Limb (tissue), 2 donors: ENCODE data around the gene RAN.
"Not testable (repeated sequence)": the region's sequence is repeated elsewhere in the genome, so short reads cannot be mapped to it uniquely, and the experiment has no call there.

ENCODE experiments used
- DNase-seq, 2 donors: peaks; one replicate each; pipeline ENCODE4 v3.0.0-alpha.2; 2016; ENCODE audit errors: extremely low spot score in 2 of 2

RAN gene

DNA sequence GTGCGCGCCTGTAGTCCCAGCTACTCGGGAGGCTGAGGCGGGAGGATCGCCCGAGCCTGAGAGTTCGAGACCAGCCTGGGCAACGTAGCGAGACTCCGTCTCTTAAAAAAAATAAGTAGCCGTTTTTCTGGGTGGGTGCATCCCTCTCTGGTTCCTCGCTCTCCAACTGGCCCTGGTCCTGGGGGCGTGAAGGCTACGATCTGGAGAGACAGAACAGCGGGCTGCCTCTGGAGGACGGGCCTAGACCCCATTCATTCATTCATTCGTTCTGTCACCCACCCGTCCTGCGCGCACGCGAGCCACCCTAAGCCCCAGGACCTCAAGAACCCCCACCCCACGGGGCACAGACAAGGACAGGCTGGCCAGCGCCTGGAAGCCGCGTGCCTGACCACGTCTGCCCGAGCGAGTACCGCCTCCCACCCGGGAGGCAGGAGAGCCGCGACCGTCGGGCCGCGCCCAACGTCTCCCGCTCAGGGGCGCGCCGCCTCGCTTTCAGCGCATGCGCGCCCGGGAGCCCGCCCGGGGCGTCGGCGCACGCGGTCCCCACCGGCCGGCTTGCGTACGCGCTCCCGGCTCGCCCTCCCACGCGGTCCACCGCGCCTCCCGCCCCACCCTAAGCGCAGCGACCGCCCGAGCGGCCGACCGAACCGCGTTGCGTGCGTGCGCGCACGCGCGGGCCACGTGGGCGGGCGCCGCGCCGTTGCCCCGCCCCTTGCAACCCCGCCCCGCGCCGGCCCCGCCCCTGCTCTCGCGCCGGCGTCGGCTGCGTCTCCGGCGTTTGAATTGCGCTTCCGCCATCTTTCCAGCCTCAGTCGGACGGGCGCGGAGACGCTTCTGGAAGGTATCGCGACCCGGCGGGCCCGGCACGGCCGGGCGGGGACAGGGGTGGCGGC is at the start of gene RAN:
Gene RAN, plus strand, starts transcription at position 781 of the 893 bp plus-strand sequence. CDS start 528 bp downstream, outside the sequence.
- peak; percentile 93 to 95 for DNase-seq

DNA sequence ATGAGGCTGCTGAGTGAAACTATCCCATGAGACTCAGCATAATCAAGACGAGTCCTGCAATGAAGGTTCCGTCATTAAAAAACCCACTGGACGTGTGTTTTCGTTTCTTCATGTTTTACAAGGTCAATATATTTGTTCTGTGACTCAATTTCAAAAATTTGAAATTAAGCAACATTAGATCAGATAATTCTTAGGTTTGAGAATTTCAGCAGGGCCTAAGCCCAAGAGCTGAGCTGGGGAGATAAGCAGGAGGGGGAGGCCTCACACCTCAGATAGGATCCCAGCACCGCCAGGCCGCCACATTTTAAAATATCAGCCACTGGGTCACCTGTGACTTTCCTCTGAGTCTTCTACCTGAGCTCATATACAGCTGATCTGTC is 46.1 kb upstream of the RAN start:
- DNase-seq, result no peak

DNA sequence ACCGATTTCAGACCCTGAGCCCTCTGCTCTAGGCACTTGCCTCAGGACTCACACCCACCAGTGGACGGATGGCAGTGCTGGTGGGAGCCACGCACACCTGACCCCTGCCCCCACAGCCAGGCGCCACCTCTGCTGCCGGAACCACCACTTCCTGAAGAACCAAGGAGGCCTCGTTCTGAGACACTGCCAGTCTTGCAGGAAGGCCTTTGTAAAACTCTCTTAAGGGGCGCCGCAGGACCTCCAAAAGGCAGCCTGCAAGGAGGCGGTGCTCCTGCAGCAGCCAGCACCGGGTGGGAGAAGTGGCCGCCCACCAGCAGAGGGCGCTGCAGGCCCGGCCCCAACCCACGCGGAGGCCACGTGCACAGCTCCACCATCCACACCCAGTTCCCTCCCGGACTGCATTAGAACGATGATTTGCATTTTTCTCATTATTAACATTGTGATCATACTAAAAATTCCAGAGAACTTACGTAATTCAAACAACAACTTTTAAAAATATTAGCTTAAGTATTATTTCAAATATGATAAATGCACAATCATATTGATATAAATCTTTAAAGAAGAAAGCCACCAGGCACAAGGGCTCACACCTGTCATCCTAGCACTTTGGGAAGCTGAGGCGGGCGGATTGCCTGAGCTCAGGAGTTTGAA is 45.6 kb upstream of the RAN start:
- DNase-seq, result peak in 1 of 2 donors; percentile 62

DNA sequence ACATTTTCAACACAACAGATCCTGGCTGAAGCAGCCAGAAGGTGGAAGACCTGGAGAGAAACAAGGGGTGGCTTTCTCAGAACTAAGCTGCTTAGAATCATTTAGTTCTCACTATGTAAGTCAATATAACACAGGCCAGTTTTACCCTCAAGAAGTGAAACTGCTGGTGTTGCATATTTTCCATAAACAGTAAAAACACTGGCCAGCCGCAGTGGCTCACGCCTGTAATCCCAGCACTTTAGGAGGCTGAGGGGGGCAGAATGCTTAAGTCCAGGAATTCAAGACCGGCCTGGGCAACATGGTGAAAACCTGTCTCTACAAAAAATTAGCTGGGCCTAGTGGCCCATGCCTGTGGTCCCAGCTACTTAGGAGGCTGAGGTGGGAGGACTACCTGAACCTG is 44.4 kb upstream of the RAN start:
- no peak for DNase-seq

DNA sequence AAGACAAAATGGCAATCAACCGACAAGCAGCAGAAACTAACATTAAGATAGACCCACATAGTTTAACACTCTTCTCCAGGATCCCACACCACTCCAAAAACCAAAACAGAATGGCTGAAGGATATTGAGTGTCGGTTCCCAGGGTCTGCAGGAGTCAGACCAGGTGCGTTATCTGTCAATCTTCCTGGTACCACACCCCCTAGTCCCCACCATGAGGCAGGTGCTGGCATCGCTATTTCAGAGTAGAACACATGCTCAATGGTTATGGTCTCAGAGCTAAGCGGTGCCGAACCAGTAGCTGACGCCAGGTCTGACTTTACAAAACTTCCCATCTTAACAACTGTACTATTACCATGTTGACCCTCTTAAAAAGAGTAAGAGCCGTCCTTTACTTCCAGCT is 43.0 kb upstream of the RAN start:
- DNase-seq, result no peak

DNA sequence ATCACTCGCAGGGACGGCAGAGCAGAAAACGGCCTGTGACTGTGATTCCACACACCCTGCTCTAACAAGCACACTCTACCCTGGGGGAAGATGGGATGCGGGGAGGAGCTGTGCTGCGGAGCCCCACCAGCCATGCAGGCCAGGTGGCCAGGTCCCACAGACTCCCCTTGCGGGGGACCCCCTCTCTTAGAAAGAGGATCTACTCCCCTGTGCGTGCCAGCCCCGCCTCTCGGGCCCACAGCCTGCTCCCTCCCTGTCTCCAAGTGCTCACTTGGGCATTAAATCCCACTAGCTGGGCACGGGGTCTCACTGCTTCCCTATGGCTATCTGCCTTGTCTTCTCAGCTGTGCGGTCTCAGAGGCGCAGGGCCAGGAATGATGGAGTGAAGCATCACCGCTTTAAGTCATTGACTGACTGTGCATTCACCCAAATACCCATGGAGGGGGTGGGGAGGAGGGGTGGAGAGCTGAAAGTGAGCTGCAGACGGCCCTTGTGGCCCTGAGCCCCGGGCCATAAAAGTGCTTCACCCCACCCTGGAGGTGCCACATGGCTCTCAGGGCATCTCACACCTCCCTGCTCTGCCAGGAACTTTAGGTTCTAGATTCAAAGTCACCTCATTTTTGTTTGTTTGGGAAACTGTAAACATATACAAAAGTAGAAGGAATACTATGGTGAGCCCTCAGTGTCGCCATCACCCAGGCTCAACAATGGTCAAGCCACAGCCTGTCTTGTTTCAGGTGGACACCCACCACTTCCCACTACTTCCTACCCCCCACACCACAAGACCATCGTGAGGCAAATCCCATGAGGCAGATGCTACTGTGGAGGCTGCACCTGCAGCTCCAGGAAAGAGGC is 42.2 kb upstream of the RAN start:
- no peak for DNase-seq

DNA sequence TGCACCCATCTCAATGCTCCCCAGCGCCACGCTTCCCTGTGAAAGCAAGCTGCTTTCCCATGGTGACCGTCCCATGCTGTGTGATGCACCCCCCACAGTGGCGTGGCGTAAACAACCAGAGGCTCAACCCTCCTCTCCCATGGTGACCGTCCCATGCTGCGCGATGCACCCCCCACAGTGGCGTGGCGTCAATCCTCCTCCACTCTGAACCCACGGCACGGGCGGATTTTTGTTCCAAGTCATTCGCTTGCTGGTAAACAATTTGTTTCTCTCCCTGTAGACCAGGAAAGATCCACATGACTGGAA is 41.7 kb upstream of the RAN start:
- no peak for DNase-seq

DNA sequence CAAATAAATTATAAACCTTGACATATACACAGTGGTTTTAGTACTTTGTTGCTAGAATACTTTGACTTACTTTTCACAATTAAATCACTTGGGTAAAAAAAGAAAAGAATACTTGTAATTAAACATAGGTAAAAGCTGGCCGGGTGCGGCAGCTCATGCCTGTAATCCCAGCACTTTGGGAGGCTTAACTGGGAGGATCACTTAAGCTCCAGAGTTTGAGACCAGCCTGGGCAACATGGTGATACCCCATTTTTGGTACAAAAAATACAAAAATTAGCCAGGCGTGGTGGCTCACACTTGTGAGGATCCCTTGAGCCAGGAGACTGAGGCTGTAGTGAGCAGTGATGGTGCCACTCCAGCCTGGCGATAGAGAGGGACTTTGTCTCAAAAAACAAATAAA is 40.6 kb upstream of the RAN start:
- no peak for DNase-seq

DNA sequence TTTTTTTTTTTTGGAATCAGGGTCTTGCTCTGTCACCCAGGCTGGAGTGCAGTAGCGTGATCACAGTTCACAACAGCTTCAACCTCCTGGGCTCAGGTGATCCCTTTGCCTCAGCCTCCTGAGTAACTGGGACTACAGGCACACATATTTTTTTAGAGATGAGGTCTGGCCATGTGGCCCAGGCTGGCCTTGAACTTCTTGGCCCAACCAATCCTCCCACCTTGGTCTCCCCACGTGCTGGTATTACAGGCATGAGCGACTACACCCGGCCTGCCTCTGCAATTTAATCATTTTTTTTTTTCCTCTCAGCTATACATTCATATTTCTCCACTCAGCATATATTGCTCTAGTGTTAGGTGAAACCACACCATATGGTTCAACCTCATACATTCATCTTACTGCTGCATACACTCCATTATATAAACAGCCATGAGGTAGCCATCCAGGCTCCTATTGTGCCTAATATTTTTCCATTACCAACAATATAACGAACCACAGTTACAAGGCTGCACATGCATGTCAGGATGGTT is 39.9 kb upstream of the RAN start:
- no peak for DNase-seq

DNA sequence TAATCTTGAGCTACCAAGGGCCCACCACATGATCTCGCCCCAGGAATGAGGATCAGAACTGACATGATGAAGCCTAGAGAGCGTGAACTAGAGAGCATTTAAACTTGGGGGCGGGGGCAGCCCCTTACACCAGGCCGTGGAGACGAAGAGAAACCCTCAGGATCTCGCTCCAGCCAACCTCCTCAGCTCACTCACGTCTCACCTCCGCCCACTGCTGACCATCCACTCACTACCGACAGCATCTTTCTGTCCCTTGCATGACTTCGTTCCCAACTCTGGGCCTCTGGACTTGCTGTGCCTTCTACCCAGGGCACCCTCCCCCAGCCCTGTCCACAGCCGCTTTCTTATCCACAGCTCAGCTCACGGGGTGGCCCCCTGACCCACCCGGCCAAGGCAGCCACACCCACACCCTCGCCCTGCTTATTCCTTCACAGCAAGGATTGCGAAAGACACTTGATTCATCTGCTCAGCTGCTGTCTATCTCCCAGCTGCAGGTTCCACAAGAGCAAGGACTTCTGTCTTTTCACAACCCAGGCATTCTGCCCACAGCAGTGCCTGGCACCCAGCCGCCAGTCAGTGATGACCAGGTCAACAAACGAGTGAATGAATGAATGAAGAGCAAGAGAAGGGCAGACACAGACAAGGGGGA is 39.2 kb upstream of the RAN start:
- no peak for DNase-seq

DNA sequence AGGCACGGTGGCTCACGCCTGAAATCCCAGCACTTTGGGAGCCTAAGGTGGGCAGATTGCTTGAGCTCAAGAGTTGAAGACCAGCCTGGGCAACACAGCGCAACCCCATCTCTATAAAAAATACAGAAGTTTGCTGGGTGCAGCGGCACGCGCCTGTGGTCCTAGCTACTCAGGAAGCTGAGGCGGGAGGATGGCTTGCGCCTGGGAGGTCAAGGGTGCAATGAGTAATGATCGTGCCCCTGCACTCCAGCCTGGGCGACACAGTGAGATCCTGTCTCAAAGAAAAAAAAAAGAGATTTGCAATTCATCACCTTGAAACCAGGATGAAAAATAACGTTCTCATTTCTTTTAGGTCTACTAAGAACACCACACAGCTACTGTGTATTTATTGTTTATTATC is 36.9 kb upstream of the RAN start:
- DNase-seq, result no peak

DNA sequence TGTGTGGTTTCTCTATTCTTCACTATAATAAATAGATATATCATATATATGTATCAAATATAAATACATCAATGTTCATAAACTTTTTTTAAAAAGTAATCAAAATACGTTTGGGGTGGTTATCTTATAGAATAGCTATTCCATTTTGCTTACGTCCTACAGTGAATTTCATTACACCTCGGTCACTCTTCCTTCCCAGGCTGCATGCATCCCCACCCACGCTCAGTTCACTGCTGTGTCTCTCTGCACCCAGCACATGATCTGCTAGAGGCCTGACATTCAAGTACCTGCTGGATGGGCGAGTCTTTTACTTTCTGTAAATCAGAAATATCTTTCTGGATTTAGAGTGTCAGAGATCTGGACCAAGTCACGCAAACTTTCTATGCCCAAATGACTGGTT is 36.4 kb upstream of the RAN start:
- DNase-seq, result no peak

DNA sequence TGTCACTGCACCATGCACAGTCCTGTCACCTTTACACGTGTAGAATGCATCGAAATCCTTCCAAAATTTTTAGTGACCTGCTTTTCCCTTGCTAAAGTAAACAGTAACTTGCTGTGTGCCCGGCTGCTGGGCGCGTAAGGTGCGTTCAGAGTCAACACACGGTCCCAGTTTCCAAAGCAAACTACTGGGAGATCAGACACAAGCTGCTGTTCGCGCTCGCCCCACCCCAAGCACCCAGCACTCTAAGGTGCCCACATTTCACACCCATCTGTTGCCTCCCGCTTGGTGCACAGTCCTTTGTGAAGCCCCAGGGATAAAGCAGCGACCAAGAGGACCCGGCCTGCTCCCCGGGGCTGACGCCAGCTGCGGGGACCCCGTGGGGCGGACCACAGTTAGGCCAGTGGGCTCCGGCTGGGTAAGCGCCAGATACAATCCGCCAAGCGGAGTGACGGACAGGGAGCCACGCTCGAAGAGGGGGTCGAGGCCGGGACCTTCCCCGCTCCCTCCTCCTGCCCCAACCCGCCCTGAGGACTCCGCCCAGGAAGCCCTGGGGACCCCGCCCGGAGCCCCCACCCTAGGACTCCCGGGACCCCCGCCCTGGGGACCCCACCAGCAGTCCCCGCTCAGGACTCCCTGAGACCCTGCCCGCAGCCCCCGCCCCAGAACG is 33.4 kb upstream of the RAN start:
- no peak for DNase-seq

DNA sequence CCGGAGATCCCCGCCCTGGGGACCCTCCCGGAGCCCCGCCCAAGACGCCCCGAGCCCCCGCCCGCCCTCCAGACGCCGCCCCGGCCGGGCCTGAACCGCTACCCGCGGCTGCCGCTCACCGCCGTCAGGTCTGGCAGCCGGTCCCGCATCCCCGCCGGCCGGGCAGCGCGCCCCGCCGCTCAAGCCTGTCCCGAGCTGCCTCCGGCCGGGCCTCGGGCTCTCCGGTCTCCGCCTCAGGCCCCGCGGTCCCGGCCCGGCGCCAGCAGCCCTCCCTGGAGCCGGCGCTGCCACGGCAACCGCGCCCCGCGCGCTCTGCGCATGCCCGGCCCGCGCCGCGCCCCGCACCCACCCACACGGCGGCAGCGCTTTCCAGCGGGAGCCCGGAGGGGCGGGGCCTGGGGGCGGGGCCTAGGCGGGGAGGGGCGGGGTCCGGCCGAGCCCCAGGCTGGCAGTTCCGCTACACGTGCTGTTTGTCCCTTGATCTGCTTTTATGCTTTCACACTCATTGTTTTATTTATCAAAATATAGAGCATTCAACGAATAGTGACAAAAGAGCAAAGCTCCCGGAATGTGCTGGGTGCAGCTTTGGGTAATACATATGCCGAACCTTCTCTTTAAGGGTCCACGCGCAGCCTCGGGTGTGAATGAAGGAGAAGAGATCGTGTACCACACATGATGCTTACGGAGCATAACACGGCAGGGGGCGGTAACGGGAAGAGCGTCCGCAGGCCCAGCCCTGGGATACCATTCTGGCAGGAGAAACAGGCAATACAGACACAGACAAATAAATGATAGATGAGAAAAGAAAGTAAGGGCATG is 32.7 kb upstream of the RAN start, which contains the start of gene STX2:
Gene STX2, minus strand, starts transcription at position 300 of the 819 bp plus-strand sequence. Its CDS starts 151 bp downstream, at position 149.
- peak; percentile 81 to 97 for DNase-seq

DNA sequence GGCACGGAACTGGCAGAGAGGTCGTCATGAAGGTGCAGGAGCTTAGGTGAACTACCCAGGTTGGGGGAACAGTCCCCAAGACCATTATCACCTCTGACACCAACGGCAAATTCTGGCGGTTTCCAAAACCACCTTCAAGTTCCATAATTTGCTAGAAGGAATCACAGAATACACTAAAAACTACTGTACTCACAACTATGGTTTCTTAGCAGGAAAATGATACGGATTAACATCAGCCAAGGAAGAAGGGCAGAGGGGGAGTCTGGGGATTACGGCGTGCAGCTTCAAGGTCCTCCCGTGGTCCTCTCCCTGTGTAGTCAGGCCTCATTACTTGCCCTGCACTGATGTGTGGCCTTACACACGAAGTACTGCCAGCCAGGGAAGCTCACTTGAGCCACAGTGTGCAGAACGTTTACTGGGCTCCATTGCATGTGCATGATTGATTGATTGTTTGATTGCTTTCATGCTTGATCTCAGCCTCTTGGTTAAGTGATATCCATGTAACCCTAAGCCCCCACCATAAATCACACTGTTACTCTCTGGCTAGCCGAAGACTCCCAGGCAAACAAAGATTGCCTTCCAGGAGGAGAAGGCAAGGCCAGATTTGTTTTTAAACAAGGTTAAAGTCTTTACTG is 32.0 kb upstream of the RAN start:
- DNase-seq, result no peak

DNA sequence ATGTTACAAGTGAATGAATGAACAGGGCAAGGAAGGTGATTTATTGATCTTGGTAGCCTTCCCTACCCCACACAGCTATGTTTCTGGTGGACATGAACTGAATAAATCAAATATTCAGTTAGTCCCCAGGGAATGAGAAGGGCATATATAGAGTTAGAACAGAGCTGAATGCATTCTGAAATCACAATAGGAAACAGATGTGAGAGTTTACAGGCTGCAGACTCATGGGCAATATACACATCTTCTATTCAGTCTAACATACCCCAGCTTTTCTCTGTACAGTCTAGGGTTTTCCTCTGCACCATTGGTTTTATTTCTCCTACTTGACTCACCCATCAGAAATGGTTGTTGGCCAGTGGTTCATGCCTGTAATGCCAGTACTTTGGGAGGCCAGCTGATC is 25.5 kb upstream of the RAN start:
- peak in 1 of 2 donors; percentile 19 for DNase-seq

DNA sequence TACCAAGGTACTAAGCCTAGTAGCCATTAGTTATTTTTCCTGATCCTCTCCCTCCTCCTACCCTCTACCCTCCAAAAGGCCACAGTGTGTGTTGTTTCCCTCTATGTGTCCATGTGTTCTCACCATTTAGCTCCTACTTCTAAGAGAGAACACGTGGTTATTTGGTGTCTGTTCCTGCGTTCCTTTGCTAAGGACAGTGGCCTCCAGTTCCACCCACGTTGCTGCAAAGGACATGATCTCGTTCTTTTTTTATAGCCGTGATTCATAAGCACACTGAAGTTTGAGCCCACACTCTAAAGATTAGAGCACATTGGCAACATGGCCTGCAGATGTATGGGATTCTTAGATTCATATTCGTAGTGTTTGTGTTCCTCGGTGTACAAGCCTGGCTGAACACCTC is 24.8 kb upstream of the RAN start:
- no peak for DNase-seq

DNA sequence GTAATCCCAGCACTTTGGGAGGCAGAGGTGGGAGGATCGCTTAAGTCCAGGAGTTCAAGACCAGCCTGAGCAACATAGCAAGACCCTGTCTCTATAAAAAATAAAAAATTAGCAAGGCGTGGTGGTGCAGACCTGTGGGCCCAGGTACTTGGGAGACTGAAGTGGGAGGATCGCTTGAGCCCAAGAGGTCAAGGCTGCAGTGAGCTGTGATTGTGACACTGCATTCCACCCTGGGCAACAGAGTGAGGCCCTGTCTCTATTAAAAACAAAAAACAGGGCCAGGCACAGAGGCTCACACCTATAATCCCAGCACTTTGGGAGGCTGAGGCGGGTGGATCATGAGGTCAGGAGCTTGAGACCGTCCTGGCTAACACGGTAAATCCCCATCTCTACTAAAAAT is 23.8 kb upstream of the RAN start:
- not testable (repeated sequence) for DNase-seq

DNA sequence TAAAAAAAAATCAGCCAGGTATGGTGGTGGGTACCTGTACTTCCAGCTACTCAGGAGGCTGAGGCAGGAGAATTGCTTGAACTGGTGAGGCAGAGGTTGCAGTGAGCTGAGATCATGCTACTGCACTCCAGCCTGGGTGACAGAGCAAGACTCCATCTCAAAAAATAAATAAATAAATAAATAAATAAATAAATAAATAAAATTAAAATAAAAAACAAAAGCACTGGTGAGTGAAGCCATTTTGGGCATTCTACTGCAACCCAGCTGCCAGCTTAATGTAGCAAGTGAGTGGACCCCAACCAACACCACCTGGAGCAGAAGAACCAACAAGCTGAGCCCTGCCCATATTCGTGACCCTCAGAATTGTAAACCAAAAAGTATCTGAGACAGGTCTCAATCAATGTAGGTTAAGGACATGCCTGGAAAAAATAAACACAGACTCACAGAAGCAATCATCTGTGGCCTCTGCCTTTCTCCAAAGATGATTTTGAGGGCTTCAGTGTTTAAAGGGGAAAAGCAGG is 23.0 kb upstream of the RAN start:
- not testable (repeated sequence) for DNase-seq
